Esophagus (tissue), 2 donors: ENCODE data around the gene RBKS. TPM values are rescaled to one million over a fixed set of nuclear protein-coding genes. Genes with fewer than 3 reads are reported as not detected.
"Not testable (repeated sequence)": the region's sequence is repeated elsewhere in the genome, so short reads cannot be mapped to it uniquely, and the experiment has no call there.

Source experiments
- H3K27ac ChIP-seq, 2 donors: one replicate each; pipeline ENCODE4 v1.5.1; 2013; ENCODE audit warnings: low read depth in 2 of 2, mild to moderate bottlenecking in 2 of 2, inconsistent platforms in 1 of 2, low read length in 1 of 2, moderate library complexity in 1 of 2
- H3K27me3 ChIP-seq, 2 donors: one replicate each; pipeline ENCODE4 v1.6.1; 2013; ENCODE audit warnings: low read length in 2 of 2, control low read depth in 1 of 2, mild to moderate bottlenecking in 1 of 2; ENCODE audit not compliant: insufficient read depth in 2 of 2, control insufficient read depth in 1 of 2
- H3K36me3 ChIP-seq, 2 donors: one replicate each; pipeline ENCODE4 v1.6.1; 2013; ENCODE audit warnings: low read length in 1 of 2; ENCODE audit not compliant: control insufficient read depth in 2 of 2, insufficient read depth in 2 of 2
- H3K4me1 ChIP-seq, 2 donors: one replicate each; pipeline ENCODE4 v1.6.1; 2013; ENCODE audit warnings: low read length in 1 of 2; ENCODE audit not compliant: control insufficient read depth in 2 of 2, insufficient read depth in 2 of 2
- H3K4me3 ChIP-seq, 2 donors: one replicate each; pipeline ENCODE4 v1.5.1; 2013; ENCODE audit warnings: low read length in 2 of 2, mild to moderate bottlenecking in 2 of 2, low read depth in 1 of 2, moderate library complexity in 1 of 2
- H3K9me3 ChIP-seq, 2 donors: one replicate each; pipeline ENCODE4 v1.6.1; 2013; ENCODE audit warnings: mild to moderate bottlenecking in 2 of 2, low read depth in 1 of 2, low read length in 1 of 2, moderate library complexity in 1 of 2; ENCODE audit not compliant: control insufficient read depth in 2 of 2, insufficient read depth in 1 of 2
- WGBS, 2 donors: extraction: QIAGEN DNeasy Blood & Tissue Kit; methylation state at CpG; one replicate each; pipeline ENCODE4 v1.1.7; 2013; 5-methylcytosine and 5-hydroxymethylcytosine counted together
- polyA plus RNA-seq, 2 donors: library from polyadenylated mRNA; stranded (reverse); fragments of 200-250 nt; gene quantifications; one replicate each; pipeline ENCODE4 v1.2.3, GENCODE V29; 2013
- donor health status: healthy with polysubstance abuse.
- donor health status: Bipolar disorder and iron deficiency.

RBKS gene
- polyA plus RNA-seq, 2 donors = 2.6 to 2.8 TPM

DNA sequence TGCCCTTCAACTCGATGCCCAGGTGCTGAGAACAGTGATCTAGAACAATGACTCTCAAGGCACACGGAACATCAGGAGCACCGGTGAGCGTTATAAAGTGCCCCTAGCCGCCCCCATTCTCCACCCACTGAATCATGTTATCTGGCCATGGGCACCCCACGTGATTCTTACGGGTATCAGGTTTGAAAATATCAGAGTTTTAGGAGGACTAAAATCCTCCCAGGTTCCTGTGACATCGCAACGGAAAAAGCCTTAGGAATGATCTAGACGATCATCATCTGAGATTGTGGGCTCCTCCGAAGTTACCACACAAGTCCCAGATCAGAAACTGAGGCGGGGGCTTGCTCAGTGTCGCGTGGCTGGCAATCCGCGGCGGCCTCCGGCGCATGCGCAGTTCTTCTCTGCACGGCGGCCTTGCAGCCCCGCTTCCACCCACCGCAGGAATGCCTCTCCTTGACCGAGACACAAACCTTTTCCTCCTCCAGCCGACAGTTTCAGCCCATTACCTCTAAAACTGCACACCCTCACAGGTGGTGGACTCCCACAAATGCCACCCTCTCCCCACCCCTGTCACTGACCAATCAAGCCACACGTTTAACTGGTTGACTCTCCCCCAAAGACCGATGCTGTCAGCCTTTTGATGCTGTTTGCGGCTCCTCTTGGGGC is 124.4 kb downstream of the RBKS start:
- peak overlapping the region; percentile 7 to 15 for H3K4me3 ChIP-seq

DNA sequence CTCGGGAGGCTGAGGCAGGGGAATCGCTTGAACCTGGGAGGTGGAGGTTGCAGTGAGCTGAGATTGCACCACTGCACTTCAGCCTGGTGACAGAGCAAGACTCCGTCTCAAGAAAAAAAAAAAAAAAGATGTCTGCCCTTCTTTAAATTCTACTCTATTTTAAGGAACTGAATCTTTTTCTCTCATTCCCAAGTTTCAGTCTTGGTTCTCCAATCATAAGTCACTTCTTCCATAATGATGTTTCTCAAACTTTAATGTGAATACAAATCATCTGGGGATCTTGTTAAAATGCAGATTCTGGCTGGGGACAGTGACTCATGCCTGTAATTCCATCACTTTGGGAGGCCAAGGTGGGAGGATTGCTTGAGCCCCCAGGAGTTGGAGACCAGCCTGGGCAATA is 125.7 kb downstream of the RBKS start:
- 75 to 91% methylated on average over 3 of the region's 3 CpGs for WGBS, 2 donors
- not testable (repeated sequence) for H3K36me3 ChIP-seq, H3K4me1 ChIP-seq, H3K9me3 ChIP-seq, H3K4me3 ChIP-seq, H3K27me3 ChIP-seq, H3K27ac ChIP-seq

More for the DNA sequence above, 124.4 kb downstream of the RBKS start:
- 25 to 32% methylated on average over 29 of the region's 29 CpGs for WGBS, 2 donors
- Histone ChIP-seq H3K27me3 (no peaks in the 10 kb centered on the region), H3K4me1 (no peaks in the 10 kb centered on the region), H3K27ac (no peak overlapping the region), H3K36me3 (no peaks in the 10 kb centered on the region), H3K9me3 (no peaks in the 10 kb centered on the region)

DNA sequence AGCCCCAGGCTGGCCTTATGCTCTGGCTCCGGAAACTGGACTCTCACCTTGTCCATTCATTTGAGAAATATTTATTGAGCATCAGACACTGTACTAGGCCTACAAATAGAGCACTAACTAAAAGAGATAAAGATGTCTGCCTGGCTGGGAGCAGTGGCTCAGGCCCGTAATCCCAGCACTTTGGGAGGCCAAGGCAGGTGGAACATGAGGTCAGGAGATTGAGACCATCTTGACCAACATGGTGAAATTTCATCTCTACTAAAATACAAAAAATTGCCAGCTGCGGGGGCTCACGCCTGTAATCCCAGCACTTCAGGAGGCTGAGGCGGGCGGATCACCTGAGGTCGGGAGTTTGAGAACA is 126.3 kb downstream of the RBKS start:
- WGBS, 2 donors = 94 to 97% methylated on average over 7 of the region's 7 CpGs
- Histone ChIP-seq H3K4me1 (no peaks in the 10 kb centered on the region), H3K27ac (no peak overlapping the region), H3K9me3 (no peaks in the 10 kb centered on the region), H3K4me3 (no peak overlapping the region), H3K36me3 (no peaks in the 10 kb centered on the region), H3K27me3 (no peaks in the 10 kb centered on the region)

DNA sequence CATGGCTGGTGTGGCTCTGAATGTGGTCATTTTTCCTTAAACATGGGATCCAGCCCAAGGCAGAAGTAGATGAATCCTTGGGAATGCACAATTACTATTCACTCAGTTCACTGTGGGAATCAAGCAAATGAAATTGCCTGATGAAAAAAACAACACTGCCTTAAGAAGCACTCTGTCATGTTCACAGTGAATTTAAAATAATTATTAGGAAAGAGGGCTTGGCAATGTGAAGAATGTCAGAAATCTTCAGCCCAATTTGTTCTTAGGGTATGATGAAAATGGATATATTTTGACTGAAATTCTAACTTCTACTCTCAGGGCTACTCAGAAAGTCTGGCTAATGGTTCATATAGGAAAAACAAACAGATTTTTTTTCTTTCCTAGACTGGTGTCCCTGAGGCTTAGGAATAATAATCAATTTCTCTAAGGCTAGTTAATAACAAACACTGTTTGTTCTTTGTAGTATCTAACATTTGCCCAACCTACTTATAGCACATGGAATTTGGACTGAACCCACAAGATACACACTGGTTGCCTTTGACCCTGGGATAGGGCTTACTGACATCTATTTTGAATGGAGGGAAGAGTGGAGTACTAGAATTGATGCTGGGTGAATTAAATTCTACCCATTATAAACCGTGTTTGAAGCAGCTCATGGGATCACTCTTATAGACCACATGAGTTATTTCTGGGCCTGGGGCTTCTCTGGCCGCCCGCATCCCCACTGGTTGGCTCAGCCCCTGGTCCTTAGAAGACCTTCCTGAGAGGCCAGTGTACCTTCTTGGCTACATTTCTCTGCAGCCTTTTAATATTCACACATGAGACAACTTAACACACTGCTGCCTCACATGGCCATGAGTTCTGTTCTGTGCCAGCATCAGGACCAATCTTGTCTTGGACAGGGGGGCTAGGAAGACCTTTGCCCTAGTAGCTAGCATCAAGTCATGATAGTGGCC is 127.0 kb downstream of the RBKS start:
- no peaks in the 10 kb centered on the region for H3K4me1 ChIP-seq
- 69 to 89% methylated on average over 3 of the region's 3 CpGs for WGBS, 2 donors
- no peaks in the 10 kb centered on the region for H3K36me3 ChIP-seq
- H3K9me3 ChIP-seq = no peaks in the 10 kb centered on the region
- no peaks in the 10 kb centered on the region for H3K27me3 ChIP-seq
- no peak overlapping the region for H3K4me3 ChIP-seq
- H3K27ac ChIP-seq = no peak overlapping the region

DNA sequence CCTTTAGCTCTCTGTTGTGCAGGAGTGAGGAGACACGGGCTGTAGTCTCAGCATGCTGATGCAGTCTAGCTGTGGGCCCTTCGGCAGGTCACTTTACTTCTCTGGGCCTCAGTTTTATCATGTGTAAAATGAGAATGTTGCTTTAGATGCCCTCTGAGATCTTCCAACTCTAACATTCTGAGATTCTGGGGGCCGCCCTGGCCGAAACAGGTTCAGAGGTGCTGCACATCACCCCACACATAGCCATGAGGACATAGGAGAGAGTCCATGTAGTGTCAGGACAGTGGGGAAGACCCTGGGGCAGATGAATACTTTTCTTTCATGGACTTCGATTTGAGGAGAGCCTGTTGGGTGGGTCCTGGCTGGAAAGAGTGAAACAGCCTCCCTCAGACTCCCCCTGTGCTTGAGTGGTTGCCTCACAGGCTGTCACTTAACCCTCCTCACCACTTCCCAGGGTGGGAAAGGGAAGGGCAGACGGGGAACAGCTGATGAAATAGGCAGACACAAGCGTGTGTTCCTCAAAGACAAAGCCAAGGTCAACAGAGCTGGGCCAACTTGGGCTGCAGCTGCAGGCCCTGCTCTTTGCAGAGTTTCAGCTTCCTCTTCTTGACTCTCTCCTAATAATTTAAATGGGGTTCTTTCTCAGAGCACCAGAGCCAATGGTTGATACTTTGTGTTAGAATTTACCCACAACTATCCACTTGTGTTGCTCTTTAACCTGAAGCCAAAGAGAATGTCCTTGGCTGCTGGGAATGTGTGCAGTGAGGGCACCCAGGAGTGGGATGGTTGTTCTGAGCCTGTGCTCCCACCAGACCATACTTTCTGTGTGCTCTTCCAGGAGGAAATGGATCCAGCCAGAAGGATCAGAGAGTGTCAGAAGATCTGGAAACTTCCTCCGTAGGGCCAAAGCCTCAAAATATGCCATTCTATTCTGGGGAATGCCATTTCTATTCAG is 133.4 kb downstream of the RBKS start:
- H3K4me1 ChIP-seq = no peaks in the 10 kb centered on the region
- no peaks in the 10 kb centered on the region for H3K36me3 ChIP-seq
- H3K4me3 ChIP-seq = no peak overlapping the region
- no peaks in the 10 kb centered on the region for H3K9me3 ChIP-seq
- no peaks in the 10 kb centered on the region for H3K27me3 ChIP-seq
- H3K27ac ChIP-seq = no peak overlapping the region
- WGBS, 2 donors = 79 to 82% methylated on average over 8 of the region's 8 CpGs

DNA sequence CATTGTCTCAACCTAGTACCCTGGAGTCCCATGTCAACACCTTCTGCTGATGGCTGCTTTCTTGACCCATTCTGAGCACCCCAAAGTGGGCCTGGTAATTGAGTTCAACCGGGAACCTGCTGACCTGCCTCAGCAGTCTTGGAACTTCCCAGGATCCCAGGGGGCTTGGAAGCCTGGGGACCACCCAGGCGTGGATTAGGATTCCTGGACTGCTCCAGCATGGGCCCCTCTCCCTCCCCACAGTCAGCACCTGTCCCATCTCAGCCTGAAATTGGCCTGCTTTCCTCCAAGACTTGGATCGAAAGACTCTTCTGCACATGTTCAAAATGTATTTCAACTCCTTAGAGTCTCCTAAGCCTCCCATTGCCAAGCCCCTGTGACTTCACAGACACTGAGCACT is 134.1 kb downstream of the RBKS start:
- H3K9me3 ChIP-seq = no peaks in the 10 kb centered on the region
- H3K27me3 ChIP-seq = no peaks in the 10 kb centered on the region
- H3K4me3 ChIP-seq = no peak overlapping the region
- H3K4me1 ChIP-seq = no peaks in the 10 kb centered on the region
- no peak overlapping the region for H3K27ac ChIP-seq
- WGBS, 2 donors = 85 to 86% methylated on average over 3 of the region's 3 CpGs
- H3K36me3 ChIP-seq = no peaks in the 10 kb centered on the region

DNA sequence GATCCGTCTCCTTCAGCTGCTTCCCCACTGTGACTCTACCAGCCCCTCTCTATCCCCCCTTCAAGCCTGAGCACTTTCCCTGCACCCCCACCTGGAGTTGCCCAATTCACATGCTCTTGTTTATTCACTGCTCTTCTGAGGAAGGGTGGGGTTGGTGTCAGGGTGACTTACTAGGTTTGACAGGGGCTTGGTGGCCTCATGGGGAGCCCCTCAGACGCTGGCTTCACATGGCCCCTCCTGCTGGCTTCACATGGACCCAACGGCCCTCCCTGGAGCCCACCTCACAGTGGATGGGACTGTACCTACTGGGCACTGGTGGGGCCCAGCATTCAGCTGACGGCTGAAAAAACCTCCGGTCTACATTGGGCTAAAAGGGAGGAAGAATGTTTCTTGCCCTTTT is 135.4 kb downstream of the RBKS start:
- H3K36me3 ChIP-seq = no peaks in the 10 kb centered on the region
- no peaks in the 10 kb centered on the region for H3K4me1 ChIP-seq
- H3K27ac ChIP-seq = no peak overlapping the region
- WGBS, 2 donors = 92 to 93% methylated on average over 5 of the region's 5 CpGs
- no peaks in the 10 kb centered on the region for H3K9me3 ChIP-seq
- H3K27me3 ChIP-seq = no peaks in the 10 kb centered on the region
- H3K4me3 ChIP-seq = no peak overlapping the region

DNA sequence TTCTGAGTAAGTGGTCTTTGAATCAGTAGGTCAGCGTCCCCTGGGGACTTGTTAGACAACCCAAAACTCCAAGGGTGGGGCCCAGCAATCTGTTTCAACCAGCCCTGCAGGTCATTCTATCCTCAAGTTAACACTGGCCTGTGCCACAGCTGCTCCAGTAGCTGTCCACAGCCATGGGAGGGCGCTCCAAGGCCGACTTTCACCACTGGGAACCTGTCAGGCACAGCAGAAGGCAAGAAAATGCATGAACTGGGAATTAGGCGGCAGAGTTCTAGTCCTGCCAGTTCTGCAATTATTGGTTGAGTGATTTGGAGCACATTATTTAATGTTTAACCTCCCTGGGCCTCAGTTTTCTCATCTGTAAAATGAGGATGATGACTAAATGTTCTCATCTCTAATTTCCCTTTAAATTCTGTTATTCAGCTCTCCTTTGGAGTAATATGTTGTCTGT is 136.0 kb downstream of the RBKS start:
- H3K4me1 ChIP-seq = no peaks in the 10 kb centered on the region
- no peaks in the 10 kb centered on the region for H3K27me3 ChIP-seq
- 18 to 29% methylated on average over 4 of the region's 4 CpGs for WGBS, 2 donors
- peak overlapping the region in 1 of 2 donors; percentile 26 for H3K27ac ChIP-seq
- no peaks in the 10 kb centered on the region for H3K36me3 ChIP-seq
- no peak overlapping the region for H3K4me3 ChIP-seq
- no peaks in the 10 kb centered on the region for H3K9me3 ChIP-seq

DNA sequence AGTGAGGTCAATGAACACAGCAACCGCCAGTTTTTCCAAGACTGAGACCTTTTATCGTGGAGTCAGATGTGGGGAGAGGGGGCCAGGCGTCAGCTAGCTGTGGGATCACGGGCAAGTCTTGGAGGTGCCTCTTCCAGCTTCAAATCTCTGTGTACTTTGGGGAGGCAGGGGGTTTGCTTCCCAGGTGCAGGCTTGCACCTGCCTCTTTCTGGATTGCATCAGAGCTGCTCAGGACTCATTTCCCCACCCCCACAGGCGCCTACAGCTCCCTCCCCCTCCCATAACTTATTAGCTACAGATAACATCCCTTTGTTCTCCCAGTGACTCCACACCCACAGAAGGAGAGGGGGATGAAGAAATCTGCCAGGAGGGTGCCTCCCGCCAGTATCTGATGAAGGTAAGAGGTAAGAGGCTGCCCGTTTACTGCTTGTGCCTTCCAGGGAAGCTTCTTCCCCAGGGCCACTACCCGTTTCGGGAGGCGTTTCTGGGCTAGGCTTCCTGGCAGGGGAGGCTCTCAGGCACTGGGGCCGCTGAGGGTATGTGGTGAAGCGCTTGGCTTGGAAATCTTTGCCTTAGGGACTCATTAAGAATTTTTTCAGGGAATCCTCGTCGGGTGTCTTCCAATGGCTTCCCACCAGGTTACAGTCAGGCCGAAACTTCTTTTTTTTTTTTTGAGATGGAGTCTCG is 137.5 kb downstream of the RBKS start:
- Histone ChIP-seq H3K4me1 (no peaks in the 10 kb centered on the region), H3K27me3 (no peaks in the 10 kb centered on the region), H3K4me3 (no peak overlapping the region), H3K9me3 (no peaks in the 10 kb centered on the region), H3K36me3 (no peaks in the 10 kb centered on the region), H3K27ac (no peak overlapping the region)
- 53 to 61% methylated on average over 16 of the region's 16 CpGs for WGBS, 2 donors
